ENCODE data around the gene TSFM. TPM values are rescaled to one million over a fixed set of nuclear protein-coding genes. Genes with fewer than 3 reads are reported as not detected.

The TSFM gene
- total and polyA plus RNA-seq, 9 of the 15 experiments (the other 6 are each of a cell fraction or from before 2014, with no cell fraction given), result 44.6 to 198 (median 60.2) TPM

GRCh38 chr12:57826400-57826799 is 43.8 kb downstream of the TSFM start:
- no TSS peak for BruUV-seq (replicated peaks)
- ChIA-PET CTCF (ENCODE audit: low intra/inter-chr PET ratio) (no interaction called here), POLR2A (no interaction called here)
- H3K4me1 ChIP-seq (replicated peaks in 1 of 2; ENCODE audit: control insufficient read depth in 2 of 2, insufficient read depth in 2 of 2, low read length in 2 of 2), result peaks cover under 1 to 4% of the 10 kb centered on the region in 2 experiments; a peak in 2 of 5 replicates
- in situ Hi-C loops (cut with MboI), result loop anchor here (5.0 kb wide), 1 partner anchor 81 kb away; no protein-coding TSS in a partner anchor
- 88% methylated on average over 2 of the region's 2 CpGs for WGBS (ENCODE audit: insufficient coverage, low coverage, missing lambda C conversion rate)
- DNase-seq (ENCODE audit: extremely low read depth in 1 of 4, low spot score in 3 of 4) (no peak), ATAC-seq (no peak), FAIRE-seq (no peak)
- peaks cover 28% of the 10 kb centered on the region for H4K20me1 ChIP-seq (replicated peaks; ENCODE audit: control insufficient read depth, insufficient read depth, low read length)
- no peak overlapping the region for H3K4me2 ChIP-seq (ENCODE audit: insufficient read depth, low read length)
- H3K27me3 ChIP-seq (ENCODE audit: control insufficient read depth in 2 of 2, insufficient read depth in 2 of 2, low read length in 2 of 2), result no peaks in the 10 kb centered on the region
- no peak overlapping the region for H3K4me3 ChIP-seq
- no peak overlapping the region for H3K27ac ChIP-seq (ENCODE audit: extremely low read depth, low read depth, low read length)
- intact Hi-C loops (cut with micrococcal nuclease), result no loop called here
- no peaks in the 10 kb centered on the region for H3K9me3 ChIP-seq (replicated peaks; ENCODE audit: control insufficient read depth, insufficient read depth, low read depth, low read length)
- no peaks in the 10 kb centered on the region for H3K9me1 ChIP-seq (ENCODE audit: control insufficient read depth, insufficient read depth, low read length)
- H2AFZ ChIP-seq (ENCODE audit: low read depth, low read length), result no peak overlapping the region
- no peak overlapping the region for H3K9ac ChIP-seq (ENCODE audit: insufficient read depth in 1 of 2, low read depth in 2 of 2, low read length in 2 of 2)
- no peak for TF ChIP-seq ZNF395 (CRISPR knock-in tag; IDR thresholded peaks at IDR 0.05)
- no peak for TF ChIP-seq ARID2 (IDR thresholded peaks at IDR 0.05)
- no peak for TF ChIP-seq SLC30A9 (CRISPR knock-in tag; IDR thresholded peaks at IDR 0.05)
- TF ChIP-seq CSDE1 (IDR thresholded peaks at IDR 0.05), result no peak
- TF ChIP-seq KLF13 (tag; IDR thresholded peaks at IDR 0.05; ENCODE audit: borderline replicate concordance, low read depth), result no peak
- no peak for TF ChIP-seq ZNF263 (CRISPR knock-in tag; IDR thresholded peaks at IDR 0.05; ENCODE audit: borderline replicate concordance)
- no peak for TF ChIP-seq ETS2 (tag; IDR thresholded peaks at IDR 0.05; ENCODE audit: borderline replicate concordance, poor library complexity, severe bottlenecking)
- TF ChIP-seq UBTF (IDR thresholded peaks at IDR 0.05; ENCODE audit: borderline replicate concordance in 1 of 2, low read depth in 2 of 2, low read length in 2 of 2), result no peak
- TF ChIP-seq SMC3 (conservative IDR thresholded peaks at IDR 0.05; ENCODE audit: insufficient read depth, low read depth, low read length), result no peak
- no peak for TF ChIP-seq ZNF764 (CRISPR knock-in tag; IDR thresholded peaks at IDR 0.05; ENCODE audit: low read depth)
- TF ChIP-seq POU5F1 (IDR thresholded peaks at IDR 0.05; ENCODE audit: borderline replicate concordance, low read depth, low read length, partially characterized antibody), result no peak
- no peak for TF ChIP-seq DACH1 (IDR thresholded peaks at IDR 0.05; ENCODE audit: partially characterized antibody)
- no peak for TF ChIP-seq HNRNPK (IDR thresholded peaks at IDR 0.05; ENCODE audit: low read depth, low read length, poor library complexity, severe bottlenecking)
- TF ChIP-seq RBM14 (IDR thresholded peaks at IDR 0.05; ENCODE audit: borderline replicate concordance, insufficient read depth, low read depth, low read length), result no peak
- TF ChIP-seq ZNF311 (CRISPR knock-in tag; IDR thresholded peaks at IDR 0.05), result no peak
- no peak for TF ChIP-seq KAT8 (IDR thresholded peaks at IDR 0.05; ENCODE audit: low read depth)
- peaks cover 22% of the 10 kb centered on the region for H3K79me2 ChIP-seq (ENCODE audit: control insufficient read depth, insufficient read depth, low read length)
- H3K36me3 ChIP-seq (ENCODE audit: control insufficient read depth, insufficient read depth, low read length), result peaks cover 85% of the 10 kb centered on the region

All from K562 (cell line).